GM15510 (cell line): ENCODE data around the gene PCBP3.

Experiments used
- POLR2A ChIP-seq: IDR thresholded peaks from 3 replicates; pipeline ENCODE4 v1.6.1; 2011; ENCODE audit warnings: borderline replicate concordance; ENCODE audit not compliant: insufficient read length; ENCODE audit errors: extremely low read depth

The PCBP3 gene

DNA sequence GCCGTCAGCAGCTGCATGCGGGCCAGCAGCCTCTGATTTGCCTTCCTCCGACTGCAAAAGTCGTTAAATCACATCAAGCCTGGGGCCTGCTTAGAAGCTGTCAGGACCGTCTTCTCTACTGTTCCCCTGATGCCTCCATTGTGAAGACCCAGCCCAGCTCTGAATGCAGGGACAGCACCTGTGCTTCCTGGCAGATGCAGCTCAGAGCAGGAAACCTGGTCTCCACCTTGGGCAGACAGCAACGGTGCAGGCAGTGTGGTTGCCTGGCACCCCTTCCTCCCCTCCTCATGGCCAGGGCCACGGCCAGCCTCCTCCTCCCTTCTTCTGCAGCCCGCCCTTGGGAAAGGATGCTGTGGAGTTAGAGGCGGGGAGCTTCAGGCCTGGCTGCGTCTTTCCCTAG lies 245.7 kb downstream of the PCBP3 start:
- TF ChIP-seq POLR2A: no peak

DNA sequence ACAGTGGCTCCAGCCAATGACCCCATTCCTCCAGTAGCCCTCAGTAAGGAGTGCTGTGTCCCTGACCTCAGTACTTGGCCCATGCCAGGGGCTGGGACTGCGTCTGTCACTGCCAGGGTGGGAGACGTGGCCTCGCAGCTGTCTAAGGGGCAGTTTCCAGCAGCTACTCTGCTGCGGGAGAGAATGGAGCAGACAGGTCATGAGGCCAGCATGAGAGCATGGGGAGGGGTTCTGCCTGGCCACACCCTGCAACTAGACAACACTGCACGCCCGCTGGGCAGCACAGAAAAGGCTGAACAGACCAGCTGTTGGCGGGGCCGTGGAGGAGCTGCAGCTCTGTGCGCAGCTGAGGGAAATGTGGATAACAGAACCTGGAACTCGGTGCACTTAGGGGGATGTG lies 246.4 kb downstream of the PCBP3 start:
- no peak for TF ChIP-seq POLR2A

DNA sequence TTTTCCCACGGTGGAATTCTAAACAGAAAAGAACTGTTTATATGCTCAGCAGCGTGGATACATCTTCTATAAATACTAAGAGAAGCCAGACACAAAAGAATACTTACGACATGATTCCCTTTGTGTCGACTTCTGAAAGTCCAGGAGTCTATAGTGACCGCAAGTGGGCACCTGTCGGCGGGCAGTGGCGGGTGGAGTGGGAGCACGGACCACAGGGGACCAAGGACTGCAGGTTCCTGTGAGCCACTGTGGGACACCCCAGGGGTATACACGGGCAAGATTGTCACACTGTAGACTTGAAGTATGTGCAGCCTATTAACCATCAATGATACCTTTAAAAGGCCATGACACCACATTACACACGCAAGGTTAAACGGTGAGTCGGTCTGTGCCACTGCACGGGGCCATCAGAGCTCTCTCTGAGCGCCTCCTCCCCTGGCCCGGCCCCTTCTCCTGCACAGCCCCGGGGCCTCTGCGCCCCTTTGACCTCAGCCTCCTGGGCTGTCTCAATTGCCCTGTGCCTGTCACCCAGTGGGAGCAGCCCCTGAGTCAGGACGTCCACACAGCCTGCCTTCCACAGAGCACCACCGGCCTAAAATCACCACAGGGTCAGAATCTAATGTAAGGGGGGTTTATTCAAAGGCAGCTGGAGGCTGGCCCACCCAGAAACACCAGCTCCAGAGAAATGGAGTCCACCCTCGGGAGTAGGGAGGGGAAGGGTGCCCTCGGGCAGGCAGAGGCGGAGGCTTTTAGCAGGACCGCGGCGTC lies 248.0 kb downstream of the PCBP3 start:
- TF ChIP-seq POLR2A: no peak

DNA sequence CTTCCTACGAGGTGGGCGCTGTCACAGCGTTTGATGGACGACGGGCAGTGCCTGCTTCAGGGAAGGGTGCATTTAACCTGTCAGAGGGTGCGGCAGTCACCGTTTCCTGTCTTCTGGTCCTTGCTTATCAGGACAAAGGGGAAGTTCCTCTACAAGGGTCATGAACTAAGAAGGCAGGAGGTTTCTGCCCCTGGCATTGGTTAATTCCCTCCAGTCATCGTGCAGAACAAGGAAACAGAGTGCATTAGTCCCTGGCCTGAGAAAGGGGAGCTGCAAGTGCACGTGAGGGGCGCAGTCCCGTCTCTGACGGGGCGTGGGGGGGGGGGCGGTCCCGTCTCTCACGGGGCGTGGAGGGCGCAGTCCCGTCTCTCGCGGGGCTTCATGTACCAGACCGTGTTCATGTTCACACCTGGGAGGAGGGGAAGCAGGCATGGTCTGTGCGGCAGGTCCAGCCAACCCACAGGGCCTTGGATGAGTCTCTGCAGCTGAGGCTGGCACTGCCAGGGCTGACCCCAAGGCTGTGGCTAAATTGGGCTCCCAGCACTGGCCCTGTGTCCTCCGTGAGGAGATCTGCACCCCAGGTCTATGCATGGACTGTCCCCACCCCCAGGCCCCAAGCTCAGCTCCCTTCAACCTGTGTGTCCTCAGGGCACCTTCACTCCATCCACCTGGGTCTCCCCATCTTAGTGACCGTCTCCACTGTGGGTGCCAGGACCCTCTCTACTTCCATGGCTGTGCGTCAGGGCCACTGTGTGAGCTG lies 248.8 kb downstream of the PCBP3 start:
- TF ChIP-seq POLR2A: no peak

DNA sequence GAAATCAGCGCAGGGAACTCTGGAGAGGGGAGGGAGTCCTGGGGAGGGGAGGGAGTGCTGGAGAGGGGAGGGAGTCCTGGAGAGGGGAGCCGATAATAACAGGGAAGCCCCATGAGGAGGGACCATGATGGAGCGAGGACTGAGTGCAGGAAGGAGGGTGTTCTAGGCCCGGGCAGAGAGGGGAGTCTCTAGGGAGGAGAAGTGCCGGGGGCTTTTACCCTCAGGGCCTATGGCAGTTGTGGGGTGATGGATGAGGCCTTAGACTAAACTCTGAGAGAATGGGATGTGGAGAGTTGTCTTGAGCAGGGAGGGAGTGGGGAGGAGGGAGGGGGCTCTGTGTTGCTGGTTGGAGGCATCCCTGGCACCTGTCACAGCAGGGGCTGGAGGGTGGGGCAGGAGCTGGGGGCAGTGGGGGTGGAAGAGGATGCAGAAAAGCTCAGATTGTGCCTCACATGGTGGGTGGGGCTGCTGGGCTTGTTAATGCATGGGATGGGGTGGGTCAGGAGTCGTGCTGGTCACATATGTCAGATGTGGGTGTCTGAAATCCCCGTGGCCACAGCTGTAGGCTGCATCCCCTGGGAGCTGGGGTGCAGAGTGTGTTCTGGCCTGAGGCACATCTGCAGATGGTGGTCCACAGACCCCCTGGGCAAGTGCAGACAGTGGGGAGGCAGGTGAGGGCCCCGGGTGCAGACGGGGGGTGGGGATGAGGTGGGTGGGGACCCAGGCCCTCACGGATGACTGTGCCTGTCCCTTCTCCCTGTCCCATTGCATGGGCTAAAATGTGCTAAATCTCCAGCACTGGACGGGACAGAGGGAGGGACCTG lies 249.6 kb downstream of the PCBP3 start:
- no peak for TF ChIP-seq POLR2A

DNA sequence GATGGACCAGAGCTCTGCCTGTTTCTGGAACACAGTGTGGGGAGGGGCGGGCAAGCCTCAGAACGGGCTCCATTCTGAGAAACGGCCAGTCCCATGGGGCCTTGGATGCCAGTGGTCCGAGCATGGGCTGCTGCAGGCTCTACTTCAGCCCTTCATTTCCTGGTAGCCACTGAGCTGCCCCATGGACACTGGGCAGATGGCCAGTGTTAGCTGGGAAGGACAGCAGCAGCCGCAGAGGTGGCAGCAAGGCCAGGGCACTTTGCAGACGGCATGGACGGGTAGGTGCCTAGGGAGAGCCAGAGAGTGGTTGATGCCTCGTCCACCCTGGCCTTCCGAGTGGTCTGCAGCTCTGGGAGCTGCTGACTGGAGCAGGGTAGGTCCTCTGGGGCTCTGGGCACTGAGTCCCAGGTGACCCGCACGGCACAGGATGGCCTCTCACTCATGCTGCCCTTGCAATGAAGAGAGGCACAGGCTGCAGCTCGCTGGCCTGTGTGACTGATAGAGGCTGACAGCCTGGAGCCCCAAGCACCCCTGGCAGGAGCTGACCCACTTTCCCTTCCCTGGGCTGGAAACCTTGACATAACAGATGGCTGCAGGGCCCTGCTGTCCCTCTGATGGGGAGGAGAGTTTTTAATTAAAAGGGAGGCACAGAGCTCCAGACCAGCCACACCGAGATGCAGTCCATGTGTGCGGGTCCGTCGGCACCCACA lies 250.4 kb downstream of the PCBP3 start:
- no peak for TF ChIP-seq POLR2A

DNA sequence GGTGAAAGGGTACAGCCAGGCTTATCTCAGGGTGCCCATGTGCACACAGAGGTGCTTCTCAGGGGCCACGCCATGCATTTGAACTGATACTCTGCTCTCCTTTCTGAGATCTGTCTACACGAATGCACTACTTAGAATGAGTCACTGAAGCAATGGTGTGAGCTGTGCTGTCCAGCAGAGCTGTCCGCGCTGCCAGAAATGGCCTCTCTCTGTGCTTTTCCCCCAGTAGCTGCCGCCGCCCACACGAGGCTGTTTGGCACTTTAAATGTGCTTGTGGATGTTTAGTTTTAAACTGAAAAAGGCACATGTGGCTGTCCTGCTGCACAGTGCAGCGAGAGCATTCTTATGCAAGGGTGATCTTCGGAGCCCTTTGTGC lies 250.9 kb downstream of the PCBP3 start:
- no peak for TF ChIP-seq POLR2A

DNA sequence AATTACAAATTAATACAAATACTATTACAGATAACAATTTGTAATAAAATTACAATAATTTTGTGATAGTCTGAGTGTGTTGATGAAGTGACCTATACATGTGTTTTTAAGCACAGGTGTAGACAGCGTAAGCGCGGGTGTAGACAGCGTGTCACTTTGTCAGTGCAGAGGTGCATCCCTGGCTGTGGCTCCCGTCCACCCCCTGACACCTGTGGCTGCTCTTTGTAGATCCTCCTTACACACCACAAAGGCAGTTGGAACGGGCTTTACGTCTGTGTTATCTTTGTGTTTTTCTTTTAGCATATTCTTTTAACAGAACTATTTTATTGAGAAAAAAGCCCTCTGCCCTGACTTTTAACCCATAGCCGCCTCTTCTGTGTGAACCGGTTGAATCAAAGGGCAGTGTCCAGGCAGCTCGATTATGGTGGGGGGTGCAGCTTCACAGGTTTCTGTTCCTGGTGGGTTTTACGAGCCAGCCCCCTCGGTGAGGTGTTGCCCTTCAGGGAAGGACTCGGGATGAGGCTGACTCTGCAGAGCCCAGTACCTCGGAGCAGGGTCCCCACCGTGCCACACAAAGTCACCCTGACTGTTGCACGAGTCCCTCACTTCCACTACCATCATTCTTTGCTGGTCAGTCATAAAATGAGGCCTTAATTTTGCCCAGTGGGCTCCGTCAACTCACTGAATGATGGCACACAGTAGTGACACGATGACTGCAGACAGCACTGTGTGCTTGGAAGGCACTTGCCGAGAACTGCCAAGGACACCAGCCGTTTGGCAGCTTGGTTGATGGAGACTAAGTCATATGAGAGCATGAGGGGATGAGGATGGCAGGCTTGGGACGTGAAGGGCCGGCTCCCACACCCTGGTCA lies 251.6 kb downstream of the PCBP3 start:
- no peak for TF ChIP-seq POLR2A

DNA sequence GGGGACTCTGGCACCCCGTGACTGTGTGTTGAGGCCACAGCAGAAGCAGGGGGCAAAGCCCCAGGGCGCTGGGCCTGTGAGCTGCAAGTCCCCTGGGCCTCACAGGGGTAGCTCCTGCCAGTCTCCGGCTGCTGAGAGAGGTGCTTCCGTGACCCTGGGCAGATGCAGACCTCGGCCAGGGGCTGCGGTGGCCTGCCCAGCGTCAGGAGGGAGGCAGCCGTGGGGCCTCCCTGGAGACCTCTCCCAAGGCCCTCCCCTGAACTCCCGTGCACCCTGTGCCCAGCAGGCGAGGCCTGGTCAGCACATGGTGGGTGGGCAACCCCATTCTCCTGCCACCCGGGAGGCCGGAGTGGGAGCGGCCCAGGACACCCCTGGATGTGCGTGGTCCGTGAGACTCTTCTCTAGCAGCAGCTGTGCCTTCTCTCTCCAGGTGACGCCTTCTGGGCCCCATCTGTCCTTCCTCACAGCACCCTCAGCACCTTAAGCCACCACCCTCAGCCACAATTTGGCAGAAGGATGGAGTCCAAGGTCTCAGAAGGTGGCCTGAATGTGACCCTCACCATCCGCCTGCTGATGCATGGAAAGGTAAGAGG lies 252.3 kb downstream of the PCBP3 start:
- TF ChIP-seq POLR2A: no peak

DNA sequence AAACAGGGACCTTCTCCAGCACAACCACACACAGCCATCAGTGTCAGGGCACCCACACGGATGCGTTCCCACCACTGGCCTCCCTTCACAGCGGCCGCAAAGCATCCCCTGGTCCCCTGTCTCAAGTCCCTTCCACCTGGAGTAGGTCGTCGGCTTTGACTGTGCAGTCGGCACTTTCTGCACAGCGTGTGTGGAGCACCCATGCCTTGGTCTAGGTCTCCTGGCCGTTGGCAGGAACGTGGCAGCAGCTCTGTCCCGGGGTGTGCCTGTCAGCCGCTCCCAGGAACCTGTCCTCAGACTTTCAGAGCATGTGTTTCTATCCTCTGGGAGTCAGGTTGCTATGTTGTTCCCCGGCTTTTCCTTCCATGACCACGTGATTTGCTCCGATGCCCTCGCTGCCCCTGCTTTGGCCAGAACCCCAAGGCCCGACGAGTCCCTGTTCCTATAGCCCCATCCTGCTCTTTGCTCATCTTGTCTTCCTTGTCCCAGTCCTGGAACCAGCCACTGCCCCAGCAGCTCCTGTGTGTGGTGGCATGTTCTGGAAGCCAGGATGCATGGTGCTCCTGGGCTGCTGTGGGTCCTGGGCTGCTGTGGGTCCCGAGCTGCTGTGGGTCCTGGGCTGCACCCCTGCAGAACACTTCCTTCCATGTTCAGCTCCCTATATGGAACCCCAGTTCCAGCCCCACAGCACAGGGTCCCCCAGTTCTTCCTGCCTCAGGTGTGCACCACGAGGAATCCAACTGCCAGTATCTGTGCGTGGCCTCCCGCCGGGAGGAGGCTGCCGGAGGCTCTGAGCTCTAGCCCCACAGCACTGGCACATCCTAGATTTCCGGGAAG lies 253.9 kb downstream of the PCBP3 start:
- TF ChIP-seq POLR2A: no peak

DNA sequence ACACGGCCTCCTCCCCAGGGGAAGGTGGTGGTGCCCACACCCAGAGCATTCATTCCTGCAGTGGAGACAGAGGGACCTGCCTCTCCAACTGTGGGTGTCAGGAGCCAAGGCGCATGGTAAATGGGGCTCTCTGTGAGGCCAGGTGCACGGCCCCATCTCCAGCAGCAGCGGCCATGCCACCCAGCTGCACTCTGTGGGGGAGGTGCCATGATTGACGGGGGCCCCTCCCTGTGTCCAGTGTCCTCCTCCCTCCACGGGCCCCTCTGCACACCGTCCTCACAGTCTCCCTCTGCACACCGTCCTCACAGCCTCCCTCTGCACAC lies 254.5 kb downstream of the PCBP3 start:
- TF ChIP-seq POLR2A: no peak

DNA sequence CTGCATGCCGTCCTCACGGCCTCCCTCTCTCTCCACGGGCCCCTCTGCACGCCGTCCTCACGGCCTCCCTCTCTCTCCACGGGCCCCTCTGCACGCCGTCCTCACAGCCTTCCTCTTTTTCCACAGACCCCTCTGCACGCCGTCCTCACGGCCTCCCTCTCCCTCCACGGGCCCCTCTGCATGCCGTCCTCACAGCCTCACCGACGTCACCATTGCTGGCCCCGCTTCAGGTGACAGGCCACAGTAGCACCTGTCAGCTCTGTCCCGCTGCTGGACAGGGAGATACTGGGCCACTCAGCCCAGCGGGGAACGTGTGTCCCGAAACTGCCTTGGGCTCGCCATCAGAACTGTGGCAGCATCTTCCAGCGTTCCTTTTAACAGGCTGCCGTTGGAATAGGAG lies 255.3 kb downstream of the PCBP3 start:
- no peak for TF ChIP-seq POLR2A

DNA sequence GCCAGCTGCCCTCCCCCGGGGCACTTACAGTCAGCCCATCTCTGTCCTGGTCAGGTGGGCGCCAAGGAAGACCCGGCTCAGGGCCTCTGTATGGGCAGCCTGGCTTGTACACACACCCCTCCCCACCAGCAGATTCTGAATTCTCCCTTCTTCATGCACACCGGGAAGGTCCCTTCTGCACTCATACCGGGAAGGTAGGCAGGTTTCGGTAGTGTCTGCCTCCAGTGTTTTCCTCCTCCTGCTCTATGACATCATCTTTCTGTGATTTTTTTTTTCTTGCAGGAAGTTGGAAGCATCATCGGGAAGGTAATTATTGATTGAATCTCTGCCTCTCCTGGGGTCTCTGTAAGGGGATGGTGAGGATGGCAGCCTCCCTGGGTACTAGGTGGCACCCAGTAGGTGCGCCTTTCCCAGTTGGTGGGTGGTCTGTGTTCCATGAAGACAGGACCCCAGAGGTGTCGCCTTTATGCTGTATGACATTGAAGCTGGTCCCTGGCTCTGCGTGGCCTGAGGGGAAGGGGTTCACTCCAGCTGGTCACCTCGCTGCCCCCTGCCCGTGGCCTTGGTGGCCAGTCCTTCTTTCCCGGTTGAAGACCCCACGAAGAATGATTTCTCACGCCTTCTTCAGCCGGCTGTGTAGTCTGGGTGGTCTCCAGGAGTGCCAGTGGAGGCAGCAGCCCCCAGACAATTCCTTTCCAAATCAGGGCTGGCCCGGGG lies 255.9 kb downstream of the PCBP3 start:
- TF ChIP-seq POLR2A: no peak
